Sigmoid colon (tissue), 7 donors: ENCODE results near the gene TES. TPM values are rescaled to one million over a fixed set of nuclear protein-coding genes. Genes with fewer than 3 reads are reported as not detected.

Experiments used
- DNase-seq: peaks from one replicate; pipeline ENCODE4 v3.0.0-alpha.2; 2019
- H3K27ac ChIP-seq, 4 donors: fragments of 200-600 bp; sonication (generic); one replicate each; pipeline ENCODE4 v1.5.1; 2016 to 2019; ENCODE audit warnings: mild to moderate bottlenecking in 1 of 4
- H3K27me3 ChIP-seq, 3 donors: fragments of 200-600 bp; sonication (generic); one replicate each; pipeline ENCODE4 v1.5.1; 2019; ENCODE audit warnings: mild to moderate bottlenecking in 1 of 3
- H3K36me3 ChIP-seq, 4 donors: fragments of 200-600 bp; sonication (generic); one replicate each; pipeline ENCODE4 v1.5.1; 2016 to 2019
- H3K4me1 ChIP-seq, 4 donors: fragments of 200-600 bp; sonication (generic); one replicate each; pipeline ENCODE4 v1.5.1; 2017 to 2019
- H3K4me3 ChIP-seq, 4 donors: fragments of 200-600 bp; sonication (generic); one replicate each; pipeline ENCODE4 v1.5.1; 2017 to 2019; ENCODE audit warnings: mild to moderate bottlenecking in 2 of 4, moderate library complexity in 1 of 4
- H3K9me3 ChIP-seq, 4 donors: fragments of 200-600 bp in 3 of 4; sonication (generic) in 3 of 4; one replicate each; pipeline versions ENCODE4 v1.5.1 to v1.6.1; 2013 to 2019
- EP300 ChIP-seq, 4 donors: sonication (generic); formaldehyde crosslinking; IDR thresholded peaks; one replicate each; pipeline ENCODE4 v1.6.1; 2017; ENCODE audit warnings: antibody characterized with exemption in 4 of 4
- POLR2A ChIP-seq, 2 donors: fragments of 450-650 bp; IDR thresholded peaks; one replicate each; pipeline ENCODE4 v1.6.1; 2016; ENCODE audit warnings: antibody characterized with exemption in 2 of 2, mild to moderate bottlenecking in 2 of 2, moderate library complexity in 2 of 2
- POLR2AphosphoS5 ChIP-seq, 4 donors: sonication (generic); formaldehyde crosslinking; IDR thresholded peaks; one replicate each; pipeline ENCODE4 v1.6.1; 2017; ENCODE audit warnings: antibody characterized with exemption in 4 of 4
- WGBS, 2 donors: extraction: QIAGEN DNeasy Blood & Tissue Kit; methylation state at CpG; one replicate each; pipeline ENCODE4 v1.1.7; 2013; 5-methylcytosine and 5-hydroxymethylcytosine counted together
- intact Hi-C: fragments of 100-400 bp; cut with DNase I; formaldehyde crosslinking; loops from one replicate; pipeline ENCODE4 v1.15.1; 2023
- polyA plus RNA-seq, 3 donors: library from polyadenylated mRNA; stranded (reverse); fragments of 200-250 nt; gene quantifications; one replicate each; pipeline ENCODE4 v1.2.3, GENCODE V29; 2013
- total RNA-seq, 4 donors: library from RNA; depleted of rRNA; stranded (reverse); fragments of >200 nt; gene quantifications; one replicate each; pipeline ENCODE4 v1.1.0, GENCODE V29; 2016
- TF ChIP-seq, protein P1 (sequence below), 4 experiments: fragments of 450-650 bp in 3 of 4; fragments of 200-600 bp in 1 of 4; IDR thresholded peaks; one replicate each; pipeline ENCODE4 v1.5.1; 2016 to 2019; ENCODE audit warnings: antibody characterized with exemption in 4 of 4, mild to moderate bottlenecking in 3 of 4, moderate library complexity in 2 of 4
- donor health status: healthy with polysubstance abuse.
- donor health status: Bipolar disorder and iron deficiency.
- donor health status: healthy.

The TES gene
- total and polyA plus RNA-seq, 7 donors, result 53.5 to 514 (median 289) TPM

DNA sequence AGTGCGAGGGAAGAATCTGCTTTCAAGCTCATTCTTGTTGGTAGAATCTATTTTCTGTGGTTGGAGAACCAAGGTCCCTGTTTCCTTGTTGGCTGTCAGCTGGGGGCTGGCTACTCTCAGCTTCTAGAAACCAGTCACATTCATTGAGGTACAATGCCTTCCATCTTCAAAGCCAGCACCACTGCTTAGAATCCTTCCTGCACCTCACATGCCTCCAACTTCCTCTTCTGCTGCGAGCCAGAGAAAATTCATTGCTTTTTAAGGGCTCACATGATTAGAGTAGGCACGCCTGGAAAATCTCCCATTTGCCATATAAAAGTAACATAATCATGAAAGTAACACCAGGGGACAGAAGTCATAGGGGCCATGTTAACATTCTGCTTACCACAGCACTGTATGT lies 28.7 kb downstream of the TES start:
- Histone ChIP-seq H3K9me3 (no peaks in the 10 kb centered on the region), H3K27me3 (no peaks in the 10 kb centered on the region), H3K27ac (peak overlapping the region; percentile 45 to 97 (median 90)), H3K4me3 (peak overlapping the region; percentile 15 to 43 (median 39)), H3K4me1 (peaks cover 0 to 95% (median 49%) of the 10 kb centered on the region in 4 donors), H3K36me3 (peaks cover 0 to 4% (median 0%) of the 10 kb centered on the region in 4 donors)
- TF ChIP-seq EP300 (IDR thresholded peaks at IDR 0.05) (peak; percentile 10 to 61 (median 48)), POLR2AphosphoS5 (IDR thresholded peaks at IDR 0.05) (peak; percentile 71 to 85 (median 82)), POLR2A (IDR thresholded peaks at IDR 0.05) (no peak)
- TF ChIP-seq, protein P1, sequence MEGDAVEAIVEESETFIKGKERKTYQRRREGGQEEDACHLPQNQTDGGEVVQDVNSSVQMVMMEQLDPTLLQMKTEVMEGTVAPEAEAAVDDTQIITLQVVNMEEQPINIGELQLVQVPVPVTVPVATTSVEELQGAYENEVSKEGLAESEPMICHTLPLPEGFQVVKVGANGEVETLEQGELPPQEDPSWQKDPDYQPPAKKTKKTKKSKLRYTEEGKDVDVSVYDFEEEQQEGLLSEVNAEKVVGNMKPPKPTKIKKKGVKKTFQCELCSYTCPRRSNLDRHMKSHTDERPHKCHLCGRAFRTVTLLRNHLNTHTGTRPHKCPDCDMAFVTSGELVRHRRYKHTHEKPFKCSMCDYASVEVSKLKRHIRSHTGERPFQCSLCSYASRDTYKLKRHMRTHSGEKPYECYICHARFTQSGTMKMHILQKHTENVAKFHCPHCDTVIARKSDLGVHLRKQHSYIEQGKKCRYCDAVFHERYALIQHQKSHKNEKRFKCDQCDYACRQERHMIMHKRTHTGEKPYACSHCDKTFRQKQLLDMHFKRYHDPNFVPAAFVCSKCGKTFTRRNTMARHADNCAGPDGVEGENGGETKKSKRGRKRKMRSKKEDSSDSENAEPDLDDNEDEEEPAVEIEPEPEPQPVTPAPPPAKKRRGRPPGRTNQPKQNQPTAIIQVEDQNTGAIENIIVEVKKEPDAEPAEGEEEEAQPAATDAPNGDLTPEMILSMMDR (IDR thresholded peaks at IDR 0.05), result no peak
- peak; percentile 68 for DNase-seq
- intact Hi-C loops, result loop anchor here (10.0 kb wide), 1 partner anchor 626 kb away; the partner anchor contains the start of gene CAPZA2
- 44 to 62% methylated on average over 3 of the region's 3 CpGs for WGBS, 2 donors

DNA sequence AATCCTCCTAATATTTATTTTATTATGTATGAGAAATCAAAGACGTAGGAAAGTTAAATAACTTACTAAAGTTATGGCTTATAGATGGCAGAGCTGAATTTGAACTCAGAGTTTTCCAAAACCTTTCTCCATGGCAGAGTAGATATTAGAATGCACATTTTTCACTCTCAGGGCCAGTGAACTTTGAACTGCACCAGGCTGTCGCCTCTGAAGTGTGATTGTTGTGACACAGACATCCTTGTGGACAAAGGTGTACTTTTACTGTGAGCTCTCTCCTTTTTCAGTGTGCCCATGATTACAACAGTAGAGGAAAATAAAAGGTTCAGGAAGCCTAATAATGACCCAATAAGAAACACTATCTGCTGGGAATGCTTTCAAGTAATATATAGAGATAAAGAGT lies 29.1 kb downstream of the TES start:
- H3K4me1 ChIP-seq, result peaks cover 0 to 91% (median 47%) of the 10 kb centered on the region in 4 donors
- H3K36me3 ChIP-seq, result peaks cover 0 to 4% (median under 1%) of the 10 kb centered on the region in 4 donors
- no peak for TF ChIP-seq POLR2AphosphoS5 (IDR thresholded peaks at IDR 0.05)
- TF ChIP-seq, protein P1 (IDR thresholded peaks at IDR 0.05), result no peak
- no peak for TF ChIP-seq EP300 (IDR thresholded peaks at IDR 0.05)
- no peak for TF ChIP-seq POLR2A (IDR thresholded peaks at IDR 0.05)
- no peak for DNase-seq
- H3K27ac ChIP-seq, result peak overlapping the region; percentile 45 to 97 (median 90)
- WGBS, 2 donors, result 33 to 75% methylated on average over 2 of the region's 2 CpGs
- peak overlapping the region in 2 of 4 donors; percentile 37 to 43 for H3K4me3 ChIP-seq
- H3K27me3 ChIP-seq, result no peaks in the 10 kb centered on the region
- H3K9me3 ChIP-seq, result no peaks in the 10 kb centered on the region
- intact Hi-C loops, result loop anchor here (10.0 kb wide), 1 partner anchor 625 kb away; the partner anchor contains the start of gene CAPZA2

DNA sequence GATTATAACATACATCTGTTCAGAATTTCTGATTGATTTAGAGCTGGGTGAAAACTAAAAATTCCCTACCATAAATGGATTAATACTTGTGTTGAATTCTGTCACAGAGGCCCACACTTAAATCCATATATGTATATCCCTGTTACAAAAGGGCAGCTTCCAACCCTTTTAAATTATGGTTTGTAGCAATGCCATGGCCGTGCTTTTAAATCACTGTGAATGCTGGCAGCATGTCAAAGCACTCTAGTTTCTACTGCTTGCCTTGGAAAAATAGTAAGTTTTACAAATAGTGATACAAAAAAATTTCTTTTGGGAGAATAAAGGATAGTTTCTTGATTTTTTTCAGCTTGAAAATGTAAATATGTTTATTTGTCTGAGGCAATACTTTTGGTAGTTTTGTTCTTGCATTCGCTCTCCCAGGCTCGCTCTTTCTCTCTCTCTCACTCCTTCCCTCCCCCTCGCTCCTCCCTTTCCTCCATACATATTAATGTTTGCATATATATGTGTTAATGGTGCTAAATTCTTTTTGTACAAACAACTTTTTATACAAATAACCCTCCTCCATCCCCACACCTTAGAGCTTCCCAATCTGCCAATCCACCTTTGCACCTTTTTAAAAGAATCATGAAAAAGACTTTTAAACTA lies 29.8 kb downstream of the TES start:
- Histone ChIP-seq H3K27ac (peak overlapping the region; percentile 45 to 97 (median 90)), H3K4me1 (peaks cover 0 to 84% (median 44%) of the 10 kb centered on the region in 4 donors), H3K9me3 (no peaks in the 10 kb centered on the region), H3K36me3 (peaks cover 0 to 9% (median 2%) of the 10 kb centered on the region in 4 donors), H3K27me3 (no peaks in the 10 kb centered on the region), H3K4me3 (no peak overlapping the region)
- TF ChIP-seq POLR2A (IDR thresholded peaks at IDR 0.05) (no peak), POLR2AphosphoS5 (IDR thresholded peaks at IDR 0.05) (peak; percentile 64 to 74 (median 72)), EP300 (IDR thresholded peaks at IDR 0.05) (peak; percentile 23 to 60 (median 34))
- WGBS, 2 donors, result 59 to 83% methylated on average over 4 of the region's 4 CpGs
- no peak for DNase-seq
- intact Hi-C loops, result loop anchor here (5.0 kb wide), 1 partner anchor 567 kb away; no protein-coding TSS in a partner anchor

DNA sequence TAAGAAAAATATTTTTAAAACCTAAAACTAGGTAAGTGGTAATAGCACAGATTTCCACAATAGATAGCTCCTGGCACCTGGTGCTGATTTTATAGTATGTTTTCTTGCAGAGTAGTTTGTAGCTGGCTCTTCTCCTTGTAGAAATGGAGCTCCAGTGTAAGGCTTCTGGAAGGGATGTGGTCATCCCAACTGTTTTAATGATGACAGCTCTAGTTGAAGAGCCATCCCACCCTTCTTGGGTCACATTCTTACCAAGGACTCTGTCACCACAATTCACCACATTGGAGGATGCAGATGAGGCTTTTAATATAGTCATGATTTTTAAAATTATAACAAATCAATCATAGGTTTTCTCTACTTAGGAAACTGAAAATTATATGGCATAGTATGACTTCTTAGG lies 31.0 kb downstream of the TES start:
- Histone ChIP-seq H3K9me3 (no peaks in the 10 kb centered on the region), H3K27me3 (no peaks in the 10 kb centered on the region), H3K4me1 (peaks cover 0 to 73% (median 39%) of the 10 kb centered on the region in 4 donors), H3K4me3 (no peak overlapping the region), H3K36me3 (peaks cover 0 to 11% (median 2%) of the 10 kb centered on the region in 4 donors), H3K27ac (peak overlapping the region; percentile 45 to 97 (median 90))
- intact Hi-C loops, result loop anchor here (5.0 kb wide), 1 partner anchor 566 kb away; no protein-coding TSS in a partner anchor
- peak in 1 of 4 donors; percentile 5 for TF ChIP-seq POLR2AphosphoS5 (IDR thresholded peaks at IDR 0.05)
- TF ChIP-seq, protein P1 (IDR thresholded peaks at IDR 0.05), result no peak
- no peak for TF ChIP-seq EP300 (IDR thresholded peaks at IDR 0.05)
- no peak for TF ChIP-seq POLR2A (IDR thresholded peaks at IDR 0.05)
- no peak for DNase-seq

DNA sequence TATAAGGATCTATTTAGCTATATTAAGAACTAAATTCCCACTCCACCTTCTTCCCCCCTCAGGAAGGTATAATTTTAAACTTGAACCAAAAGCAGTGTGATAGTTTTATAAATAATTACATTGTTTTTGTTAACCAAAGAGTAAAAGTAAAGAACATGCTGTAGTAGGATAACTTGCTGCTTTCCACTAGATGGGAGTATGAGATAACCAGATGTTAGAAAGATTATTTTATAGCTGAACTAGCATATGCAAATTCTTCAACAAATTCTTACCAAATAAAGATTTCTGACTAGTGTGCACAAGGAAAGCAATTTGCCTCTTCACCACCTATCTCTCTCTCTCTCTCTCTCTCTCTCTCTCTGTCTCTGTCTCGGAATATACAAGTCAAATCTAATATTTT lies 31.8 kb downstream of the TES start:
- no peaks in the 10 kb centered on the region for H3K27me3 ChIP-seq
- intact Hi-C loops, result loop anchor here (5.0 kb wide), 1 partner anchor 565 kb away; no protein-coding TSS in a partner anchor
- H3K4me3 ChIP-seq, result peak overlapping the region in 1 of 4 donors; percentile 0
- H3K36me3 ChIP-seq, result peaks cover 0 to 11% (median 2%) of the 10 kb centered on the region in 4 donors
- 93 to 96% methylated on average over 1 of the region's 1 CpG for WGBS, 2 donors
- peaks cover 0 to 64% (median 36%) of the 10 kb centered on the region in 4 donors for H3K4me1 ChIP-seq
- DNase-seq, result no peak
- no peaks in the 10 kb centered on the region for H3K9me3 ChIP-seq
- TF ChIP-seq EP300 (IDR thresholded peaks at IDR 0.05) (no peak), POLR2AphosphoS5 (IDR thresholded peaks at IDR 0.05) (no peak), POLR2A (IDR thresholded peaks at IDR 0.05) (no peak)
- TF ChIP-seq, protein P1 (IDR thresholded peaks at IDR 0.05), result no peak
- H3K27ac ChIP-seq, result peak overlapping the region; percentile 45 to 97 (median 90)
